RWPE1 (cell line): ENCODE results near the gene CDHR3.

Source experiments
- CTCF ChIA-PET: fragments of 350-600 bp; sonication (Branson Sonifier 250); formaldehyde crosslinking; extraction: SDS; loops from one replicate; lab custom pipeline; 2021; lab: Yijun Ruan, JAX
- POLR2A ChIA-PET: fragments of 400-600 bp; formaldehyde crosslinking; extraction: SDS; loops from one replicate; lab custom pipeline; 2020; ENCODE audit warnings: antibody characterized with exemption; ENCODE audit not compliant: low non-redundant PET; lab: Yijun Ruan, JAX
- DNase-seq: peaks from one replicate; pipeline ENCODE4 v3.0.0; 2012; ENCODE audit warnings: low spot score
- H3K27ac ChIP-seq: fragments of 450-650 bp; 2 replicates; pipeline ENCODE4 v1.5.1; 2017
- CTCF ChIP-seq: fragments of 450-650 bp; conservative IDR thresholded peaks from 2 replicates; pipeline ENCODE4 v1.5.1; 2017; ENCODE audit warnings: low read depth, mild to moderate bottlenecking

Gene CDHR3

GRCh38 chr7:106061301-106061979 is 98.4 kb downstream of the CDHR3 start:
- POLR2A ChIA-PET = no interaction called here
- DNase-seq = no peak

GRCh38 chr7:106062006-106062405 is 98.9 kb downstream of the CDHR3 start:
- no peak for DNase-seq
- peak overlapping the region; percentile 95 for H3K27ac ChIP-seq
- POLR2A ChIA-PET = no interaction called here
- CTCF ChIA-PET = interaction anchor here (1.2 kb wide), 1 partner anchor 9 kb away, joined by 3 read pairs; no protein-coding TSS in a partner anchor
- no peak for TF ChIP-seq CTCF

More at GRCh38 chr7:106061301-106061979, 98.4 kb downstream of the CDHR3 start:
- no peak for TF ChIP-seq CTCF
- H3K27ac ChIP-seq = peak overlapping the region; percentile 95
- CTCF ChIA-PET = interaction anchor here (1.2 kb wide), 1 partner anchor 10 kb away, joined by 3 read pairs; no protein-coding TSS in a partner anchor

GRCh38 chr7:106062521-106062931 is 99.5 kb downstream of the CDHR3 start:
- H3K27ac ChIP-seq = peak overlapping the region; percentile 95
- CTCF ChIA-PET = interaction anchor here (1.2 kb wide), 1 partner anchor 9 kb away, joined by 3 read pairs; no protein-coding TSS in a partner anchor
- no peak for TF ChIP-seq CTCF
- DNase-seq = no peak
- POLR2A ChIA-PET = no interaction called here

- POLR2A ChIA-PET = no interaction called here
- no peak for DNase-seq
- TF ChIP-seq CTCF = no peak
- CTCF ChIA-PET = interaction anchor here (0.5 kb wide), 1 partner anchor 91 kb away, joined by 4 read pairs; no protein-coding TSS in a partner anchor
- H3K27ac ChIP-seq = peak overlapping the region; percentile 95
These were observed 100.0 kb downstream of the CDHR3 start for GRCh38 chr7:106063024-106063423.

- no peak for DNase-seq
- POLR2A ChIA-PET = no interaction called here
These were observed 100.6 kb downstream of the CDHR3 start for GRCh38 chr7:106063692-106064091.

GRCh38 chr7:106064316-106064715 is 101.3 kb downstream of the CDHR3 start:
- ChIA-PET CTCF (no interaction called here), POLR2A (no interaction called here)
- no peak for DNase-seq
- no peak for TF ChIP-seq CTCF
- peak overlapping the region; percentile 99 for H3K27ac ChIP-seq

More at GRCh38 chr7:106063692-106064091, 100.6 kb downstream of the CDHR3 start:
- CTCF ChIA-PET = no interaction called here
- no peak for TF ChIP-seq CTCF
- H3K27ac ChIP-seq = peak overlapping the region; percentile 99
